ENCODE measurements around the gene PUM2. TPM values are rescaled to one million over a fixed set of nuclear protein-coding genes. Genes with fewer than 3 reads are reported as not detected.

Gene PUM2
- total RNA-seq, 4 donors from 2014 or later: 62.0 to 78.2 (median 73.5) TPM

DNA sequence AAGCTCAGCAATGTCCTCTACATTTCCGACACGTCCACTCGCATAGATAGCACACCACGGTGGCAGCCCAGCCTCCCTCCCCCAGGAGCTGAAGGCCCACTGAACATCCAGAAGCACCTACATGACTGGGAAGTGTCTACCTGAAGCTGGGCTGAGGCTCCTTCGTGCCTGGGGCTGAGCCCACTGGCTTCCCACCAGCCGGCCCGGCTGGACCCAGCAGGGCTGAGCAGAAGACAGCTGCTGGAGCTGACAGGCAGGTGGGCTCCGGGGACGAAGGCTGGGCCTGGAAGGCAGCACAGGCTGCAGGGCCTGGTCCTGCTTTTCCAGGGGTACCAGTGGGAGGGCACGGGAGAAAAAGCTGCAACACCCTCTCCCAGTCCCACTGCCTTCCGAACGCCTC, 139.2 kb downstream of the PUM2 start:
- 93 to 94% methylated on average over 9 to 12 of the region's 12 CpGs for WGBS, 2 donors
- Histone ChIP-seq H3K4me1 (peaks cover 0 to 13% (median 2%) of the 10 kb centered on the region in 4 donors), H3K4me3 (no peak overlapping the region), H3K9me3 (no peaks in the 10 kb centered on the region), H3K27me3 (no peaks in the 10 kb centered on the region), H3K27ac (no peak overlapping the region), H3K36me3 (no peaks in the 10 kb centered on the region)
- DNase-seq (ENCODE audit: low spot score in 2 of 2): no peak
- TF ChIP-seq POLR2A (IDR thresholded peaks at IDR 0.05): no peak

DNA sequence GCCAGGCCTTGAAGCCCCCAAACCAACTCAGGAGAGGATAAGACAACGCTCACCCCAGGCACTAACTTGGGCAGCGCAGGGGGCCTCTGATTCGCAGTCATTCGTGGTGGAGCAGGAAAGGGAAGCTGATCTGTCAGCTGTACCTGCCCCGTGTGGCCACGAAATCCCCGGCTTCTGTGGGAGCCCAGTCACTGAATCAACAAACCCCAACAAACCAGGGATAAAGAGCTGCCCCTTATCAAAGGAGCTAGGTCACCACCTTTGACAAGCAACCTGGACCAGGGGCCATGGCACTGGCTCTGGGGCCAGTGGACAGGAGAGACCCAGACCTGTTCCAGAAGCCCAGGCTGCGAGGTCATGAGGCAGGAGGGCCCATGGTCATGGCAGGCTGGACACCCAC, 140.2 kb downstream of the PUM2 start:
- TF ChIP-seq EP300 (IDR thresholded peaks at IDR 0.05) (no peak), POLR2A (IDR thresholded peaks at IDR 0.05) (no peak)
- TF ChIP-seq, protein P1, sequence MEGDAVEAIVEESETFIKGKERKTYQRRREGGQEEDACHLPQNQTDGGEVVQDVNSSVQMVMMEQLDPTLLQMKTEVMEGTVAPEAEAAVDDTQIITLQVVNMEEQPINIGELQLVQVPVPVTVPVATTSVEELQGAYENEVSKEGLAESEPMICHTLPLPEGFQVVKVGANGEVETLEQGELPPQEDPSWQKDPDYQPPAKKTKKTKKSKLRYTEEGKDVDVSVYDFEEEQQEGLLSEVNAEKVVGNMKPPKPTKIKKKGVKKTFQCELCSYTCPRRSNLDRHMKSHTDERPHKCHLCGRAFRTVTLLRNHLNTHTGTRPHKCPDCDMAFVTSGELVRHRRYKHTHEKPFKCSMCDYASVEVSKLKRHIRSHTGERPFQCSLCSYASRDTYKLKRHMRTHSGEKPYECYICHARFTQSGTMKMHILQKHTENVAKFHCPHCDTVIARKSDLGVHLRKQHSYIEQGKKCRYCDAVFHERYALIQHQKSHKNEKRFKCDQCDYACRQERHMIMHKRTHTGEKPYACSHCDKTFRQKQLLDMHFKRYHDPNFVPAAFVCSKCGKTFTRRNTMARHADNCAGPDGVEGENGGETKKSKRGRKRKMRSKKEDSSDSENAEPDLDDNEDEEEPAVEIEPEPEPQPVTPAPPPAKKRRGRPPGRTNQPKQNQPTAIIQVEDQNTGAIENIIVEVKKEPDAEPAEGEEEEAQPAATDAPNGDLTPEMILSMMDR (IDR thresholded peaks at IDR 0.05): no peak
- DNase-seq (ENCODE audit: low spot score in 2 of 2): no peak

GRCh38 chr2:20209373-20210109, 141.1 kb downstream of the PUM2 start:
- TF ChIP-seq POLR2A (IDR thresholded peaks at IDR 0.05) (no peak), EP300 (IDR thresholded peaks at IDR 0.05) (no peak)
- TF ChIP-seq, protein P1 (IDR thresholded peaks at IDR 0.05): no peak

More for the DNA sequence above, 140.2 kb downstream of the PUM2 start:
- H3K4me3 ChIP-seq: no peak overlapping the region
- 83 to 87% methylated on average over 8 of the region's 8 CpGs for WGBS, 2 donors
- no peaks in the 10 kb centered on the region for H3K27me3 ChIP-seq
- no peak overlapping the region for H3K27ac ChIP-seq
- no peaks in the 10 kb centered on the region for H3K36me3 ChIP-seq
- peaks cover 0 to 13% (median 2%) of the 10 kb centered on the region in 4 donors for H3K4me1 ChIP-seq
- H3K9me3 ChIP-seq: no peaks in the 10 kb centered on the region

DNA sequence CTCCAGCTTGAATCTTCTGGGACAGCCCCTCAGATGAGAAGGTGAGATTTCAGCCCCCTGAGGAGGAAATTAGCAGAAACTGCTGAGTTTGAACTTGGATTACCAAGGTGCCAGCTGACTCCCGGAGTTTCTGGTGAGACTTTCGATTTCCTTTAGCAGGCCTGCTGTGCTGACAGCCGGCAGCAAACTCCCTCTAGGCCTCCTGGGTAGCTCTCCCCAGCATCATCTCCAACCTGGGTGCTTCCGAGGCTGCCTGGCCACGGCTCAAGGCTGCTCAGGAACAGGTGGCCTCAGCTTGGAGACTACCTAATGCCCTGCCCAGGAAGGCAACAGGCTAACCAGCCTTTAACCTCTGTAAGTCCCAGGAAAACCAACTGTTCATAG, 142.2 kb downstream of the PUM2 start:
- no peaks in the 10 kb centered on the region for H3K27me3 ChIP-seq
- TF ChIP-seq EP300 (IDR thresholded peaks at IDR 0.05) (no peak), POLR2A (IDR thresholded peaks at IDR 0.05) (no peak)
- TF ChIP-seq, protein P1 (IDR thresholded peaks at IDR 0.05): no peak
- H3K4me3 ChIP-seq: no peak overlapping the region
- no peak for DNase-seq (ENCODE audit: low spot score in 2 of 2)
- H3K36me3 ChIP-seq: no peaks in the 10 kb centered on the region
- H3K27ac ChIP-seq: no peak overlapping the region
- H3K4me1 ChIP-seq: peaks cover 0 to 12% (median 2%) of the 10 kb centered on the region in 4 donors
- H3K9me3 ChIP-seq: no peaks in the 10 kb centered on the region
- 68 to 92% methylated on average over 5 of the region's 5 CpGs for WGBS, 2 donors

More at GRCh38 chr2:20209373-20210109, 141.1 kb downstream of the PUM2 start:
- H3K4me1 ChIP-seq: peaks cover 0 to 13% (median 2%) of the 10 kb centered on the region in 4 donors
- WGBS, 2 donors: 93% methylated on average over 19 to 20 of the region's 21 CpGs
- no peak overlapping the region for H3K4me3 ChIP-seq
- H3K9me3 ChIP-seq: no peaks in the 10 kb centered on the region
- H3K27ac ChIP-seq: no peak overlapping the region
- H3K27me3 ChIP-seq: no peaks in the 10 kb centered on the region
- no peak for DNase-seq (ENCODE audit: low spot score in 2 of 2)
- no peaks in the 10 kb centered on the region for H3K36me3 ChIP-seq

GRCh38 chr2:20207051-20207450, 143.6 kb downstream of the PUM2 start:
- TF ChIP-seq, protein P1 (IDR thresholded peaks at IDR 0.05): no peak
- TF ChIP-seq POLR2A (IDR thresholded peaks at IDR 0.05) (no peak), EP300 (IDR thresholded peaks at IDR 0.05) (no peak)
- 75 to 87% methylated on average over 5 of the region's 5 CpGs for WGBS, 2 donors
- Histone ChIP-seq H3K27me3 (no peaks in the 10 kb centered on the region), H3K4me3 (no peak overlapping the region), H3K27ac (no peak overlapping the region), H3K4me1 (no peaks in the 10 kb centered on the region), H3K9me3 (no peaks in the 10 kb centered on the region), H3K36me3 (no peaks in the 10 kb centered on the region)
- no peak for DNase-seq (ENCODE audit: low spot score in 2 of 2)

Measured in tibial nerve (tissue), 4 donors.